H1 (cell line): Measurements from ENCODE around the gene DRC3. TPM values are rescaled to one million over a fixed set of nuclear protein-coding genes. Genes with fewer than 3 reads are reported as not detected.

Experiments
- CTCF ChIA-PET: fragments of 300-600 bp; sonication (Branson Sonifier 250); formaldehyde crosslinking; loops from one replicate; lab custom pipeline; 2021; ENCODE audit not compliant: partially characterized antibody; lab: Charles Lee
- POLR2A ChIA-PET: fragments of 300-600 bp; sonication (Branson Sonifier 250); formaldehyde crosslinking; loops from one replicate; lab custom pipeline; 2021; ENCODE audit warnings: inconsistent platforms; ENCODE audit not compliant: partially characterized antibody; lab: Charles Lee
- DNase-seq, 2 experiments: peaks; one replicate each; pipeline versions ENCODE4 v3.0.0 to v3.0.0-alpha.2; 2010 to 2022; ENCODE audit warnings: low spot score in 2 of 2, low read depth in 1 of 2, mixed read lengths in 1 of 2
- FAIRE-seq: peaks from 2 replicates; lab custom pipeline; 2011; peaks lifted over from hg19 to GRCh38; lab: Jason Lieb, UNC
- H2AFZ ChIP-seq: 2 replicates; pipeline ENCODE4 v1.8.1; 2012; ENCODE audit warnings: low read length, inconsistent platforms
- H2AK5ac ChIP-seq: 2 replicates; pipeline ENCODE4 v1.6.1; 2013; ENCODE audit warnings: low read depth, low read length
- H2BK120ac ChIP-seq: replicated peaks from 2 replicates; pipeline ENCODE3; 2013; ENCODE audit warnings: low read depth, low read length, inconsistent platforms
- H2BK12ac ChIP-seq: 2 replicates; pipeline ENCODE4 v1.6.1; 2013; ENCODE audit warnings: low read depth, low read length
- H2BK15ac ChIP-seq: 2 replicates; pipeline ENCODE4 v1.6.1; 2013; ENCODE audit warnings: low read length
- H2BK20ac ChIP-seq: 2 replicates; pipeline ENCODE4 v1.6.1; 2013; ENCODE audit warnings: low read length
- H2BK5ac ChIP-seq: 2 replicates; pipeline ENCODE4 v1.6.1; 2013; ENCODE audit warnings: low read depth, low read length
- H3K14ac ChIP-seq: 2 replicates; pipeline ENCODE4 v1.6.1; 2013; ENCODE audit warnings: inconsistent platforms; ENCODE audit not compliant: insufficient read length
- H3K18ac ChIP-seq: 2 replicates; pipeline ENCODE4 v1.6.1; 2013; ENCODE audit warnings: low read length; ENCODE audit errors: extremely low read depth
- H3K23ac ChIP-seq: 2 replicates; pipeline ENCODE4 v1.6.1; 2013; ENCODE audit warnings: inconsistent platforms; ENCODE audit not compliant: insufficient read length
- H3K23me2 ChIP-seq: 2 replicates; pipeline ENCODE4 v1.6.1; 2013; ENCODE audit warnings: low read depth, low read length
- H3K27ac ChIP-seq: 2 replicates; pipeline ENCODE4 v1.6.1; 2011; ENCODE audit warnings: low read depth, low read length, inconsistent platforms
- H3K27me3 ChIP-seq, 4 experiments: replicated peaks in 1 of 4; 1 replicate in 1 of 4; 2 replicates in 3 of 4; pipeline versions ENCODE4 v1.6.1 to v1.8.1; 2011 to 2013; ENCODE audit warnings: low read length in 3 of 4, mild to moderate bottlenecking in 3 of 4, inconsistent platforms in 2 of 4, mixed read lengths in 2 of 4, moderate library complexity in 1 of 4; ENCODE audit not compliant: control insufficient read depth in 3 of 4, insufficient read depth in 3 of 4; ENCODE audit errors: extremely low read depth in 1 of 4
- H3K36me3 ChIP-seq, 4 experiments: 2 replicates each; pipeline versions ENCODE4 v1.6.1 to v1.8.1; 2011 to 2013; ENCODE audit warnings: mild to moderate bottlenecking in 4 of 4, low read length in 3 of 4, moderate library complexity in 2 of 4, control low read depth in 1 of 4, inconsistent platforms in 1 of 4; ENCODE audit not compliant: insufficient read depth in 4 of 4, control insufficient read depth in 2 of 4
- H3K4ac ChIP-seq: replicated peaks from 2 replicates; pipeline ENCODE3; 2013; ENCODE audit warnings: low read length, low read depth, mixed read lengths, inconsistent platforms; ENCODE audit not compliant: insufficient read length
- H3K4me1 ChIP-seq, 4 experiments: replicated peaks in 1 of 4; 1 replicate in 1 of 4; 2 replicates in 3 of 4; pipeline versions ENCODE4 v1.6.1 to v1.8.1; 2011 to 2013; ENCODE audit warnings: low read length in 3 of 4, inconsistent platforms in 2 of 4, mixed read lengths in 1 of 4; ENCODE audit not compliant: insufficient read depth in 4 of 4, control insufficient read depth in 3 of 4
- H3K4me2 ChIP-seq, 2 experiments: 2 replicates each; pipeline versions ENCODE4 v1.6.1 to v1.8.1; 2011 to 2013; ENCODE audit warnings: low read depth in 2 of 2, low read length in 2 of 2, control low read depth in 1 of 2, inconsistent platforms in 1 of 2, mild to moderate bottlenecking in 1 of 2; ENCODE audit not compliant: insufficient read depth in 1 of 2
- H3K4me3 ChIP-seq, 4 experiments: fragments of 200-600, 300-600 bp in 1 of 4; sonication (generic), shearing (Covaris generic), sonication (Bioruptor Twin) in 1 of 4; 2 replicates each; pipeline versions ENCODE4 v1.5.1 to v1.8.1; 2011 to 2016; ENCODE audit warnings: low read length in 4 of 4, low read depth in 3 of 4, control low read depth in 2 of 4, inconsistent platforms in 2 of 4, mild to moderate bottlenecking in 2 of 4, mixed read lengths in 1 of 4, moderate library complexity in 1 of 4; ENCODE audit not compliant: insufficient read depth in 2 of 4; ENCODE audit errors: extremely low read depth in 1 of 4
- H3K56ac ChIP-seq: replicated peaks from 2 replicates; pipeline ENCODE3; 2013; ENCODE audit warnings: low read depth, mild to moderate bottlenecking, mixed read lengths, low read length, inconsistent platforms; ENCODE audit not compliant: insufficient read length
- H3K79me1 ChIP-seq: 2 replicates; pipeline ENCODE4 v1.6.1; 2013; ENCODE audit warnings: low read depth, low read length, control low read depth
- H3K79me2 ChIP-seq, 2 experiments: 2 replicates each; pipeline versions ENCODE4 v1.6.1 to v1.8.1; 2012 to 2013; ENCODE audit warnings: low read length in 2 of 2, mild to moderate bottlenecking in 2 of 2, inconsistent platforms in 1 of 2; ENCODE audit not compliant: insufficient read depth in 2 of 2, control insufficient read depth in 1 of 2
- H3K9ac ChIP-seq, 4 experiments: replicated peaks in 1 of 4; 1 replicate in 1 of 4; 2 replicates in 3 of 4; pipeline versions ENCODE4 v1.6.1 to v1.8.1; 2011 to 2013; ENCODE audit warnings: low read depth in 3 of 4, low read length in 3 of 4, control low read depth in 2 of 4, mild to moderate bottlenecking in 2 of 4, moderate library complexity in 2 of 4, inconsistent platforms in 1 of 4; ENCODE audit errors: extremely low read depth in 1 of 4
- H3K9me3 ChIP-seq, 2 experiments: 2 replicates each; pipeline versions ENCODE4 v1.6.1 to v1.8.1; 2012 to 2013; ENCODE audit warnings: mild to moderate bottlenecking in 2 of 2, moderate library complexity in 2 of 2, control low read depth in 1 of 2, inconsistent platforms in 1 of 2, low read depth in 1 of 2, low read length in 1 of 2, mixed read lengths in 1 of 2; ENCODE audit not compliant: insufficient read depth in 2 of 2
- H4K20me1 ChIP-seq, 2 experiments: replicated peaks in 1 of 2; 2 replicates each; pipeline versions ENCODE3 to v1.8.1; 2011 to 2013; ENCODE audit warnings: inconsistent platforms in 2 of 2, low read length in 2 of 2, mild to moderate bottlenecking in 1 of 2; ENCODE audit not compliant: insufficient read depth in 2 of 2, control insufficient read depth in 1 of 2
- H4K5ac ChIP-seq: 2 replicates; pipeline ENCODE4 v1.6.1; 2013; ENCODE audit warnings: low read length, low read depth, mixed read lengths, inconsistent platforms; ENCODE audit not compliant: insufficient read length
- H4K8ac ChIP-seq: 2 replicates; pipeline ENCODE4 v1.8.0; 2013; ENCODE audit warnings: mild to moderate bottlenecking, moderate library complexity, low read length, inconsistent platforms; ENCODE audit not compliant: insufficient read depth; ENCODE audit errors: extremely low read depth
- H4K91ac ChIP-seq: replicated peaks from 2 replicates; pipeline ENCODE3; 2013; ENCODE audit warnings: low read length, mixed read lengths, inconsistent platforms; ENCODE audit not compliant: insufficient read length
- BCL11A ChIP-seq, 2 experiments: IDR thresholded peaks; one replicate each; pipeline ENCODE4 v1.6.1; 2011; ENCODE audit warnings: low read depth in 2 of 2, low read length in 2 of 2, mild to moderate bottlenecking in 2 of 2
- CBX5 ChIP-seq: fragments of 300-800, 300-1000 bp; sonication (generic); IDR thresholded peaks from 2 replicates; pipeline ENCODE4 v1.7.1; 2016; ENCODE audit warnings: antibody characterized with exemption, low read length, low read depth
- GABPA ChIP-seq: IDR thresholded peaks from 2 replicates; pipeline ENCODE4 v1.6.1; 2011; ENCODE audit warnings: mild to moderate bottlenecking, low read length, moderate library complexity, borderline replicate concordance; ENCODE audit not compliant: insufficient read depth
- JUND ChIP-seq: IDR thresholded peaks from 2 replicates; pipeline ENCODE4 v1.6.1; 2011; ENCODE audit warnings: mild to moderate bottlenecking, improper control_type of control experiment, low read length
- KDM4A ChIP-seq: IDR thresholded peaks from one replicate; pipeline ENCODE4 v1.7.1; 2012; ENCODE audit warnings: low read depth, mild to moderate bottlenecking, moderate library complexity, low read length, inconsistent platforms; ENCODE audit not compliant: severe bottlenecking
- PHF8 ChIP-seq: fragments of 200-600 bp; sonication (generic); conservative IDR thresholded peaks from 2 replicates; pipeline ENCODE4 v1.7.1; 2012; ENCODE audit warnings: low read depth, mild to moderate bottlenecking, inconsistent platforms, low read length, moderate library complexity
- RNF2 ChIP-seq: fragments of 200-900, 300-1000 bp; sonication (generic); IDR thresholded peaks from 2 replicates; pipeline ENCODE4 v1.7.1; 2016; ENCODE audit warnings: borderline replicate concordance, low read depth, mild to moderate bottlenecking, antibody characterized with exemption, low read length; ENCODE audit not compliant: poor library complexity, severe bottlenecking; ENCODE audit errors: missing control alignments
- SAP30 ChIP-seq: fragments of 300-600 bp; sonication (generic); IDR thresholded peaks from 2 replicates; pipeline ENCODE4 v1.7.1; 2012; ENCODE audit warnings: low read length, moderate library complexity, mild to moderate bottlenecking, inconsistent platforms; ENCODE audit not compliant: insufficient read depth, insufficient replicate concordance
- SIRT6 ChIP-seq: IDR thresholded peaks from one replicate; pipeline ENCODE4 v1.7.1; 2012; ENCODE audit warnings: low read length, inconsistent platforms
- YY1 ChIP-seq: IDR thresholded peaks from 2 replicates; pipeline ENCODE4 v1.6.1; 2011; ENCODE audit warnings: low read depth, mild to moderate bottlenecking, low read length
- WGBS, 2 experiments: shearing (Covaris generic) in 1 of 2; methylation state at CpG; one replicate each; pipeline versions ENCODE4 v1.1.6 to v1.1.7; 2013 to 2015; ENCODE audit warnings: low lambda C conversion rate in 2 of 2, mixed read lengths in 2 of 2, inconsistent platforms in 1 of 2, low coverage in 1 of 2, missing lambda C conversion rate in 1 of 2; ENCODE audit not compliant: insufficient replicate concordance in 2 of 2, insufficient coverage in 1 of 2, insufficient read length in 1 of 2; ENCODE audit errors: extremely low coverage in 1 of 2, missing lambda C conversion rate in 1 of 2; 5-methylcytosine and 5-hydroxymethylcytosine counted together
- polyA plus RNA-seq, 7 experiments: library from polyadenylated mRNA; depleted of rRNA in 3 of 7; stranded (reverse) in 5 of 7; unstranded in 2 of 7; fragments of >200 nt in 5 of 7; fragments of 200-250 nt in 2 of 7; gene quantifications; 1 replicate in 5 of 7; 2 replicates in 1 of 7; 4 replicates in 1 of 7; pipeline versions ENCODE4 v1.2.1 to v1.2.3, GENCODE V29; 2011 to 2013; ENCODE audit warnings: missing spikeins in 2 of 7, mixed read lengths in 2 of 7
- total RNA-seq: library from RNA; stranded (reverse); fragmentation: NEBNext Ultra II Directional; extraction: Animal tissue kit (Norgen Biotek cat#: 25700); gene quantifications from 2 replicates; pipeline ENCODE4 v1.2.1, GENCODE V29; 2021
- TF ChIP-seq, protein P1 (sequence below): IDR thresholded peaks from 2 replicates; pipeline ENCODE4 v1.6.1; 2012; ENCODE audit warnings: inconsistent platforms

The DRC3 gene
- total and polyA plus RNA-seq, 2 of the 8 experiments (the other 6 are each of a cell fraction or from before 2014, with no cell fraction given), result 0.59 TPM; not detected in 1

- H2BK5ac ChIP-seq, result no peak overlapping the region
- no peak overlapping the region for H2AK5ac ChIP-seq
- no peak overlapping the region for H3K9ac ChIP-seq
- FAIRE-seq (no peak), DNase-seq (no peak)
- peaks cover 0 to 5% (median 2%) of the 10 kb centered on the region in 4 experiments; a peak in 2 of 7 replicates for H3K4me1 ChIP-seq
- H3K18ac ChIP-seq, result no peak overlapping the region
- no peaks in the 10 kb centered on the region for H3K79me2 ChIP-seq
- H2BK120ac ChIP-seq, result no peak overlapping the region
- H3K79me1 ChIP-seq, result no peaks in the 10 kb centered on the region; the same call in 1 of the 2 replicates
- no peak overlapping the region for H2BK12ac ChIP-seq
- H4K20me1 ChIP-seq, result no peaks in the 10 kb centered on the region
- no peaks in the 10 kb centered on the region for H3K36me3 ChIP-seq
- H3K4ac ChIP-seq, result no peak overlapping the region
- peak overlapping the region; percentile 78; the same call in 1 of the 2 replicates for H2AFZ ChIP-seq
- peak overlapping the region; percentile 38 to 68 (median 64); a peak in 7 of 8 replicates for H3K4me3 ChIP-seq
- H3K4me2 ChIP-seq, result peak overlapping the region; percentile 52 to 76
- no peak overlapping the region for H2BK15ac ChIP-seq
- no peaks in the 10 kb centered on the region for H3K27me3 ChIP-seq
- no peak overlapping the region for H3K56ac ChIP-seq
- no peak overlapping the region for H3K23ac ChIP-seq
- H3K23me2 ChIP-seq, result peaks cover 5% of the 10 kb centered on the region; the same call in 1 of the 2 replicates
- no peak overlapping the region for H4K5ac ChIP-seq
- no peak overlapping the region for H4K91ac ChIP-seq
- TF ChIP-seq, protein P1, sequence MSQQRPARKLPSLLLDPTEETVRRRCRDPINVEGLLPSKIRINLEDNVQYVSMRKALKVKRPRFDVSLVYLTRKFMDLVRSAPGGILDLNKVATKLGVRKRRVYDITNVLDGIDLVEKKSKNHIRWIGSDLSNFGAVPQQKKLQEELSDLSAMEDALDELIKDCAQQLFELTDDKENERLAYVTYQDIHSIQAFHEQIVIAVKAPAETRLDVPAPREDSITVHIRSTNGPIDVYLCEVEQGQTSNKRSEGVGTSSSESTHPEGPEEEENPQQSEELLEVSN, result no peak
- TF ChIP-seq YY1, result no peak
- TF ChIP-seq GABPA, result no peak
- no peak for TF ChIP-seq RNF2
- TF ChIP-seq BCL11A (IDR thresholded peaks at IDR 0.05; ENCODE audit: low read depth in 2 of 2, low read length in 2 of 2), result no peak
- peak; percentile 29 for TF ChIP-seq SAP30
- TF ChIP-seq SIRT6, result no peak
- no peak for TF ChIP-seq PHF8
- TF ChIP-seq JUND, result no peak
- TF ChIP-seq KDM4A, result peak; percentile 4
- TF ChIP-seq CBX5, result no peak
- H3K27ac ChIP-seq, result no peak overlapping the region
- ChIA-PET CTCF (interaction anchor here (0.8 to 2.1 kb wide), 2 partner anchors 32 to 51 kb away, joined by 3 to 5 read pairs; no protein-coding TSS in a partner anchor), POLR2A (interaction anchor here (0.6 kb wide), 1 partner anchor 102 kb away, joined by 3 read pairs; no protein-coding TSS in a partner anchor)
- no peak overlapping the region for H2BK20ac ChIP-seq
- no peak overlapping the region; the same call in 1 of the 2 replicates for H4K8ac ChIP-seq
- 8% methylated on average over 13 of the region's 13 CpGs; no CpG with 5 or more reads in 1 of the 2 experiments for WGBS, 2 experiments
- no peaks in the 10 kb centered on the region for H3K9me3 ChIP-seq
- no peak overlapping the region for H3K14ac ChIP-seq
These were observed 241 bp downstream of the DRC3 start for GRCh38 chr17:17972952-17973254.
